Loucy (cell line): Measurements from ENCODE around the gene SLC5A2.

Experiments used
- CTCF ChIP-seq: fragments of 200-600 bp; sonication (generic); conservative IDR thresholded peaks from 2 replicates; pipeline ENCODE4 v1.5.1; 2014; ENCODE audit warnings: mild to moderate bottlenecking, antibody characterized with exemption, low read length
- EZH2phosphoT487 ChIP-seq: fragments of 200-600 bp; IDR thresholded peaks from 2 replicates; pipeline ENCODE4 v1.6.1; 2018; ENCODE audit warnings: antibody characterized with exemption, mild to moderate bottlenecking, moderate library complexity, borderline replicate concordance

GRCh38 chr16:31529937-31530312 is 47.0 kb downstream of the SLC5A2 start:
- TF ChIP-seq CTCF, result no peak
- no peak for TF ChIP-seq EZH2phosphoT487
